Gastrocnemius medialis (tissue), 4 donors: ENCODE measurements around the gene MLF1.

Source experiments
- CTCF ChIP-seq, 5 experiments: fragments of 450-650 bp in 3 of 5; fragments of 200-600 bp in 2 of 5; sonication (generic) in 2 of 5; IDR thresholded peaks in 4 of 5; conservative IDR thresholded peaks in 1 of 5; 1 replicate in 4 of 5; 2 replicates in 1 of 5; pipeline ENCODE4 v1.5.1; 2016 to 2019; ENCODE audit warnings: antibody characterized with exemption in 5 of 5, mild to moderate bottlenecking in 3 of 5, moderate library complexity in 3 of 5
- POLR2A ChIP-seq, 2 donors: fragments of 450-650 bp; IDR thresholded peaks; one replicate each; pipeline ENCODE4 v1.6.1; 2017; ENCODE audit warnings: antibody characterized with exemption in 2 of 2, mild to moderate bottlenecking in 2 of 2, moderate library complexity in 2 of 2

GRCh38 chr3:158574646-158575045 lies 3.7 kb downstream of the MLF1 start:
- no peak for TF ChIP-seq POLR2A (IDR thresholded peaks at IDR 0.05)
- TF ChIP-seq CTCF (IDR thresholded peaks at IDR 0.05 in 4 of 5, conservative IDR thresholded peaks at IDR 0.05 in 1 of 5), result no peak
